ENCODE results near the gene RNF19B. TPM values are rescaled to one million over a fixed set of nuclear protein-coding genes. Genes with fewer than 3 reads are reported as not detected.
A peak's percentile ranks its signal among the peaks of the same experiment; 100 is the strongest.

Gene RNF19B
- total RNA-seq, 2 experiments from 2014 or later = 21.6 to 22.4 TPM

- peaks cover 8% of the 10 kb centered on the region for H3K4me1 Mint-ChIP-seq
- peaks cover 4% of the 10 kb centered on the region for H3K36me3 Mint-ChIP-seq
- H3K4me3 Mint-ChIP-seq = no peak overlapping the region
- ATAC-seq (ENCODE audit: low read depth) (no peak), DNase-seq (no peak)
- H3K27me3 Mint-ChIP-seq = peaks cover 22% of the 10 kb centered on the region
- peaks cover 2% of the 10 kb centered on the region for H3K9me3 Mint-ChIP-seq
- no peak overlapping the region for H3K27ac Mint-ChIP-seq
- POLR2A ChIA-PET = no interaction called here
Measured at GRCh38 chr1:32931760-32932159, 32.8 kb downstream of the RNF19B start.

- Mint-ChIP-seq H3K27ac (no peak overlapping the region), H3K27me3 (peaks cover 43% of the 10 kb centered on the region), H3K4me3 (no peak overlapping the region), H3K9me3 (peaks cover 2% of the 10 kb centered on the region), H3K36me3 (peaks cover 2% of the 10 kb centered on the region), H3K4me1 (peaks cover 16% of the 10 kb centered on the region)
- ATAC-seq (ENCODE audit: low read depth) = no peak
- no peak for DNase-seq
- POLR2A ChIA-PET = no interaction called here
Measured at GRCh38 chr1:32929366-32929765, 35.2 kb downstream of the RNF19B start.

DNA sequence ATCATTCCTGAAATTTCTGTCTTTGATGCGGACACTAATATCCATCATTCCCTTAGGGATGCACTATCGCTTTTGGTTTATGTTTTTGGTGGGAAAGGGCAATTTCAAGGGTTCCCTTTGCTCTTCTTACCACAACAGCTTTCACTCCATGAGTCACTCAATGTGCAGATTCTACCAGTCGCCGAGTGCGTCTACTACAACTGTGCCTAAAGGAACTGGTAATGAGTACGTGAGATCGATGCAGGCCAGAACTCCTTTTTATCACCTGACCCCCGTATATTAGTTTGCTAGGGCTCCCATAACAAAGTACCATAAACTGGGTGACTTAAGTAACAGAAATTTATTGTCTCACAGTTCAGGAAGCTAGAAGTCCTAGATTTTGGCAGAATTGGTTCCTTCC lies 35.9 kb downstream of the RNF19B start:
- Mint-ChIP-seq H3K36me3 (peaks cover 2% of the 10 kb centered on the region), H3K4me3 (no peak overlapping the region), H3K4me1 (peaks cover 13% of the 10 kb centered on the region), H3K27me3 (peaks cover 50% of the 10 kb centered on the region), H3K27ac (no peak overlapping the region), H3K9me3 (peaks cover 2% of the 10 kb centered on the region)
- ATAC-seq (ENCODE audit: low read depth) (no peak), DNase-seq (no peak)
- POLR2A ChIA-PET = no interaction called here

DNA sequence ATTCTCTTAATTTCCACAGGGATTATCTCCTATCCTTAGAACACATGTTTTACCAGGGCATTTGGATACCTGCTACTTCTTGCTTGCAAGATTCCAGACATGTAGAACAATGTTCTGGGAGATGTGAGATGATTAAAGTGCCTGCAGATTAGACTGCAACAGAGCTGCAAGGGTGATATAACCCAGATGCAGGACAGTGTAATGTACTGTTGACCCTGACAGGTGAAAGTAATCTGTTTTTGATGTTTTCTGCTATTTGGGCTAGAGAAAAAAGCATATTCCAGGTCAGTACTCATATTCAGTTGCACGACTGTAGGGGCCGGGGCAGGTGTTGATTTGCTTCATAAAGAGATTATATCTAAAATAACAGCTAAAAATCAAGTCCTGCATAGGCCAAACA lies 36.3 kb downstream of the RNF19B start:
- DNase-seq = no peak
- ATAC-seq (ENCODE audit: low read depth) = no peak
- peaks cover 11% of the 10 kb centered on the region for H3K4me1 Mint-ChIP-seq
- H3K27ac Mint-ChIP-seq = no peak overlapping the region
- POLR2A ChIA-PET = no interaction called here
- peaks cover 2% of the 10 kb centered on the region for H3K9me3 Mint-ChIP-seq
- peaks cover 54% of the 10 kb centered on the region for H3K27me3 Mint-ChIP-seq
- H3K4me3 Mint-ChIP-seq = no peak overlapping the region
- peaks cover 2% of the 10 kb centered on the region for H3K36me3 Mint-ChIP-seq

- POLR2A ChIA-PET = no interaction called here
- Mint-ChIP-seq H3K36me3 (peaks cover 2% of the 10 kb centered on the region), H3K4me3 (no peak overlapping the region), H3K9me3 (peaks cover 2% of the 10 kb centered on the region), H3K4me1 (peaks cover 11% of the 10 kb centered on the region), H3K27ac (no peak overlapping the region), H3K27me3 (peaks cover 63% of the 10 kb centered on the region)
- ATAC-seq (ENCODE audit: low read depth) (no peak), DNase-seq (no peak)
Measured at GRCh38 chr1:32927441-32927840, 37.2 kb downstream of the RNF19B start.

DNA sequence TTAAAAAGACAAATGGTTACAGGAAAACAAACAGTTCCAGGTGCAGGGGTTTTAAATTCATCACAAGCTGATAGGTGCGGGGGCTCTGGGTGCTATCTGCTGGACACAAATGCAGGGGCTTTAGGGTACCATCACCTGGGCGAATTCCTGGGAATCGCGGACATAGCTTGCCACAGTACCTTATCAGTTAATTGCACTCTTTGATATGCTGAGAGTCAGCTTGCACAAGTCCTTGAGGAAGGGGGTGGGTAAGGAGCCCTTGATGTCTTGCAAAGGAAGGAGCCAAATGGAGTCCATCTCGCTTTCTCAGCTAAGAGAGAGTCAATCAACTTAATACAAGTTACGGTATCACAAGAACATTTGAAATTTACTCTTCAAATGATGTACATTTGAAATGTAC lies 38.0 kb downstream of the RNF19B start:
- POLR2A ChIA-PET = interaction anchor here (0.6 kb wide), 2 partner anchors 67 to 162 kb away, joined by 5 read pairs; no protein-coding TSS in a partner anchor
- no peak overlapping the region for H3K27ac Mint-ChIP-seq
- no peak for DNase-seq
- no peak overlapping the region for H3K4me3 Mint-ChIP-seq
- no peak for ATAC-seq (ENCODE audit: low read depth)
- H3K27me3 Mint-ChIP-seq = peaks cover 71% of the 10 kb centered on the region
- peaks cover 11% of the 10 kb centered on the region for H3K4me1 Mint-ChIP-seq
- H3K36me3 Mint-ChIP-seq = peaks cover 2% of the 10 kb centered on the region
- H3K9me3 Mint-ChIP-seq = peaks cover 2% of the 10 kb centered on the region

GRCh38 chr1:32925403-32926162 lies 39.0 kb downstream of the RNF19B start:
- POLR2A ChIA-PET = interaction anchor here (0.6 kb wide), 2 partner anchors 68 to 163 kb away, joined by 5 read pairs; no protein-coding TSS in a partner anchor
- no peak for ATAC-seq (ENCODE audit: low read depth)
- H3K9me3 Mint-ChIP-seq = peaks cover 2% of the 10 kb centered on the region
- H3K27ac Mint-ChIP-seq = no peak overlapping the region
- H3K4me3 Mint-ChIP-seq = peak overlapping the region; percentile 35
- no peak for DNase-seq
- H3K36me3 Mint-ChIP-seq = peaks cover 2% of the 10 kb centered on the region
- peaks cover 77% of the 10 kb centered on the region for H3K27me3 Mint-ChIP-seq
- H3K4me1 Mint-ChIP-seq = peaks cover 11% of the 10 kb centered on the region

DNA sequence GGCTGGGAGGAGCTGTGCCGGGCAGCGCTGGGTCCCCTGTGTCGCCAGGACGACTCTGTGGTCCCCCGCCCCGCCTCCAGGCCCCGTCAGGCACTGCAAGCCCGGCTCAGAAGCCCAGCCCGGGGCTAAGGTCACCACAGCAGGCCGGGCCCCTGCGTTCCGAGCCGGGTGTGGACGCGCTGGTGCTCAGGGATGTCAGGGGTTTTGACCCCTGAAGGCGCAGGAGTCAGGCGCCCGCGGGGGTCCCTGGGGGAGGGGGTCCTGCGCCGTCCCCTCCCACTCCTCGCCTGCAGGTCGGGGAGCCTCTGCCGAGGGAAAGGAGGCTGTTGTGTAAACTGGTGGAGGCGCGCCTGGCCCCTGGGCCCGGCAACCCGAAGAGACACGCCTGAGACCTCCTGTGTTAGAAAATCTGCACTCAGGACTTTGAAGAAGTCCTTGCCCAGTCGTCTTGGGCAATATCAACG lies 39.7 kb downstream of the RNF19B start:
- Mint-ChIP-seq H3K36me3 (peaks cover 2% of the 10 kb centered on the region), H3K9me3 (peaks cover 2% of the 10 kb centered on the region), H3K27me3 (peaks cover 74% of the 10 kb centered on the region), H3K4me1 (peaks cover 14% of the 10 kb centered on the region), H3K4me3 (peak overlapping the region; percentile 35), H3K27ac (no peak overlapping the region)
- POLR2A ChIA-PET = no interaction called here
- peak; percentile 33 for ATAC-seq (ENCODE audit: low read depth)
- no peak for DNase-seq

GRCh38 chr1:32920833-32921232 lies 43.8 kb downstream of the RNF19B start:
- Mint-ChIP-seq H3K27me3 (peaks cover 75% of the 10 kb centered on the region), H3K4me3 (no peak overlapping the region), H3K36me3 (no peaks in the 10 kb centered on the region), H3K27ac (no peak overlapping the region), H3K9me3 (no peaks in the 10 kb centered on the region), H3K4me1 (peaks cover 26% of the 10 kb centered on the region)
- ATAC-seq (ENCODE audit: low read depth) (no peak), DNase-seq (no peak)
- POLR2A ChIA-PET = no interaction called here

DNA sequence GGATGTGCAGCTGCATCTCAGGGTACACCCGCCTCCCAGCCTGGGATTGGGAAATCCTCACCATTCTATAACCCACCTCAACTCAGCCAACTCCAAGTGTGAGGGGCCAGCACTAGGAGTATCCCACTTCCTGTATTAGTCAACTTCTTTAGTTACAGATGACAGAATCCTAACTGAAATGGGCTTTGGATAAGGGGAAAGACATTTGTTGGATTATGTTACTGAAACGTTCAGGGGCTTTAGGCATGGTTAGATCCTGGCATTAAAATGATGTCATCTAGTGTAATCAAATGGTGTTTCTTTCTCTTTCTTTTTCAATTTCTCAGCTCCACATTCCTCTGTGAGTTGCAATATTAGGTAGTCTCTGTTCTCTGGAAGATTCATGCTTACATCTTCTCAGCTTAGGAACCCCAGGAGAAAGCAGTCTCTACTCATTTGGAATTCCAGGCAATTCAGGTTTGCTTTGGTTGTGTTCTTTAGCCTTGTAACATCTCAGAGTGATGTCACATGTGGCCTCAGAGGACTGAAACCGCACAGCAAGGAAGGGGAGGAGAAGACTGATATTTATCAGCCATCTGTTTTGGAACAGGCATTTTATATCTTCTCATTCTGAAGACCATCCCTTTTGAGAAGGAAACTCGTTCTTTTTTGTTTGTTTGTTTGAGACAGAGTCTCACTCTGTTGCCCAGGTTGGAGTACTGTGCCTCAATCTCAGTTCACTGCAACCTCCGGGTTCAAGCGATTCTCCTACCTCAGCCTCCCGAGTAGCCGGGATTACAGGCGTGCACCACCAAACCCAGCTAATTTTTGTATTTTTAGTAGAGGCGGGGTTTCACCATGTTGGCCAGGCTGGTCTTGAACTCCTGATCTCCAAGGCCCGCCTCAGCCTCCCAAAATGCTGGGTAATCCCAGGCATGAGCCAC lies 44.5 kb downstream of the RNF19B start:
- DNase-seq (no peak), ATAC-seq (ENCODE audit: low read depth) (no peak)
- H3K4me3 Mint-ChIP-seq = no peak overlapping the region
- no peaks in the 10 kb centered on the region for H3K9me3 Mint-ChIP-seq
- H3K27ac Mint-ChIP-seq = no peak overlapping the region
- H3K36me3 Mint-ChIP-seq = no peaks in the 10 kb centered on the region
- peaks cover 20% of the 10 kb centered on the region for H3K4me1 Mint-ChIP-seq
- POLR2A ChIA-PET = no interaction called here
- peaks cover 75% of the 10 kb centered on the region for H3K27me3 Mint-ChIP-seq

DNA sequence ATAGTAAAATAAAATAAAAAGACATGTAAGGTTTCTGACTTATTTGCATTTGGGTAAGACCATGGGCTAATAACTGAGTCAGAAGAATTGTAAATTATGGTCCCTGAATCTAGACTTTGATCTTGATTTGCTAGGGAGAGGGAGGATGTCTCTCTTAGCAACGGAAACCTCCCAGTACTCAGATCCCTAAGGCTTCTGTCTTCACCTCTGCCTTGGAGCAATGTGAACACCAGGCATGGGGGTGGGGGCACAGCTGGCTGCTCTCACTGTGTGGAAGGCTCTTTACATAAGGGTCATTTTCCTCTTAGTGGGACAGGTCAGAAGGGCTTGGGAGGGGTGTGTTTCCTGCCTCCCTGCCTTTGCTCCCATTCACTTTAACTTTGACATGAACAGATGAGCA lies 46.4 kb downstream of the RNF19B start:
- Mint-ChIP-seq H3K9me3 (no peaks in the 10 kb centered on the region), H3K4me3 (no peak overlapping the region), H3K4me1 (peaks cover 16% of the 10 kb centered on the region), H3K27ac (no peak overlapping the region), H3K36me3 (no peaks in the 10 kb centered on the region), H3K27me3 (peaks cover 77% of the 10 kb centered on the region)
- DNase-seq (no peak), ATAC-seq (ENCODE audit: low read depth) (no peak)
- POLR2A ChIA-PET = no interaction called here

GRCh38 chr1:32917521-32917920 lies 47.1 kb downstream of the RNF19B start:
- Mint-ChIP-seq H3K27ac (no peak overlapping the region), H3K27me3 (peaks cover 72% of the 10 kb centered on the region), H3K4me3 (no peak overlapping the region), H3K36me3 (no peaks in the 10 kb centered on the region), H3K9me3 (no peaks in the 10 kb centered on the region), H3K4me1 (peaks cover 16% of the 10 kb centered on the region)
- POLR2A ChIA-PET = no interaction called here
- DNase-seq (no peak), ATAC-seq (ENCODE audit: low read depth) (peak; percentile 91)

DNA sequence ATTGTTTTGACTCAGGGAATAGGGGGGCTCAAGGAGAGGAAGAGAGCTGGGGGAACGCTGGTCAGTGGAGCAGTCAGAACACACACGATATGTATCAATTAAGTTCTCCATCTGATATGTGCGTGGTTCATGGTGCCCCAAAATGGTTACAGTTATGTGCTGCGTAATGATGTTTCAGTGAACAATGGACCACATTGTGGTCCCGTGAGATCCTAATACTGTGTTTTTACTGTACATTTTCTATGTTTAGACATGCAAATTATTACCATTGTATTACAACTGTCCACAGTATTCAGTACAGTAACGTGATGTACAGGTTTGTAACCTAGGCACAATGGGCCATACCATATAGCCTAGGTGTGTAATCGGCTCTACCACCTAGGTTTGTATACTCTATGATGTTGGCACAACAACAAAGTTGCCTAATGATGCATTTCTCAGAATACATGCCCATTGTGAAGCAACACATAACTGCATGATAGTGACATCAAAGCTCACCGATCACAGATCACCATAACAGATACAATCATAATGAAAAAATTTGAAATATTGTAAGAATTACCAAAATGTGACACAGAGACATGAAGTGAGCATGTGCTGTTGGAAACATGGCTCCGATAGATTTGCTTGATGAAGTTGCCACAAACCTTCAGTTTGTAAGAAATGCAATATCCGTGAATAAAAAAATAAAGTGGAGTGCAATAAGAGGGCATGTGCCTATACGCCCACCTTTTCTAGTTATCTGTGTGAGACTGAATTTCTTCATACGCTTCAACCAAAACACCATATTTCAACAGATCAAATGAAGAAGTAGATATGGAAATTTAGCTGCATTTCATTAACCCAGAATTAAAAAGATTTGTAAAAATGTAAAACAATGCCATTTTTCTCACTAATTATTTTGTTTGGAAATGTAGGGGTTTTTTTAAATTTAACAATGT lies 48.6 kb downstream of the RNF19B start:
- H3K4me1 Mint-ChIP-seq = peaks cover 16% of the 10 kb centered on the region
- no peak overlapping the region for H3K4me3 Mint-ChIP-seq
- POLR2A ChIA-PET = no interaction called here

More for the DNA sequence above, 48.6 kb downstream of the RNF19B start:
- ATAC-seq (ENCODE audit: low read depth) = no peak
- Mint-ChIP-seq H3K27me3 (peaks cover 57% of the 10 kb centered on the region), H3K27ac (no peak overlapping the region), H3K9me3 (no peaks in the 10 kb centered on the region), H3K36me3 (no peaks in the 10 kb centered on the region)
- DNase-seq = no peak
